ENCODE data around the gene OR7G1. TPM values are rescaled to one million over a fixed set of nuclear protein-coding genes. Genes with fewer than 3 reads are reported as not detected.

Gene OR7G1
- total and polyA plus RNA-seq, 2 donors (not counting 1 experiment from before 2014, with no cell fraction given) = not detected

DNA sequence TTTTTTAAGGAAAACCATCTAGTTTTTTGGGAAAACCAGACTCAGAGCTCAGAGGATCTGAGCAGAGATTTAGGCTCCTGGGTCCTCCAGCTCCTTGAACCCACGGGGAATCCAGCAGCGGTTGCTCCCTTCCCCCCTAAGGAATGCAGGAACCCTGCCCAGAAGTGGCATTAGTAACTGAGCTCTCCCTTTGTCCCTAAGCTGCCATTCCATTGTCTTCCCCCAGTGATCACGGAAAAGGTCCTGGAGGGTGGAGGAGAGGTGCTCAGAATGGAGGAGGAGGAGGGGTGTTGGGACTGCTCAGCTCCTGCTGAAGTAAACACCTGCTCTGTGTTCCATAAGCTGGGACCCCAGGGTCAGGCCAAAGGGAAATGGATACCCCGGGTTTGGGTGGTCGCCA, 45.5 kb downstream of the OR7G1 start:
- Histone ChIP-seq H3K4me3 (replicated peaks in 1 of 4; ENCODE audit: control extremely low read depth in 1 of 4, insufficient read depth in 1 of 4, low read depth in 3 of 4, low read length in 4 of 4) (no peak overlapping the region), H3K79me2 (ENCODE audit: control insufficient read depth, insufficient read depth, low read length) (no peaks in the 10 kb centered on the region), H4K20me1 (ENCODE audit: control insufficient read depth, extremely low read depth, insufficient read depth, low read length) (no peaks in the 10 kb centered on the region), H3K36me3 (ENCODE audit: control insufficient read depth, insufficient read depth, low read length) (no peaks in the 10 kb centered on the region), H3K27me3 (ENCODE audit: control insufficient read depth, insufficient read depth, low read length) (no peaks in the 10 kb centered on the region), H3K4me1 (ENCODE audit: control insufficient read depth, extremely low read depth, insufficient read depth, low read length) (no peaks in the 10 kb centered on the region), H3K4me2 (ENCODE audit: extremely low read depth, insufficient read depth, low read length) (no peak overlapping the region), H3K27ac (ENCODE audit: insufficient read depth, low read length) (no peak overlapping the region), H2AFZ (ENCODE audit: low read length) (no peak overlapping the region), H3K9me3 (ENCODE audit: control insufficient read depth, insufficient read depth, low read depth, low read length) (no peaks in the 10 kb centered on the region), H3K9ac (ENCODE audit: insufficient read depth, low read length) (no peak overlapping the region)
- TF ChIP-seq EZH2 (IDR thresholded peaks at IDR 0.05; ENCODE audit: low read length, missing control alignments) = no peak
- TF ChIP-seq, protein P1, sequence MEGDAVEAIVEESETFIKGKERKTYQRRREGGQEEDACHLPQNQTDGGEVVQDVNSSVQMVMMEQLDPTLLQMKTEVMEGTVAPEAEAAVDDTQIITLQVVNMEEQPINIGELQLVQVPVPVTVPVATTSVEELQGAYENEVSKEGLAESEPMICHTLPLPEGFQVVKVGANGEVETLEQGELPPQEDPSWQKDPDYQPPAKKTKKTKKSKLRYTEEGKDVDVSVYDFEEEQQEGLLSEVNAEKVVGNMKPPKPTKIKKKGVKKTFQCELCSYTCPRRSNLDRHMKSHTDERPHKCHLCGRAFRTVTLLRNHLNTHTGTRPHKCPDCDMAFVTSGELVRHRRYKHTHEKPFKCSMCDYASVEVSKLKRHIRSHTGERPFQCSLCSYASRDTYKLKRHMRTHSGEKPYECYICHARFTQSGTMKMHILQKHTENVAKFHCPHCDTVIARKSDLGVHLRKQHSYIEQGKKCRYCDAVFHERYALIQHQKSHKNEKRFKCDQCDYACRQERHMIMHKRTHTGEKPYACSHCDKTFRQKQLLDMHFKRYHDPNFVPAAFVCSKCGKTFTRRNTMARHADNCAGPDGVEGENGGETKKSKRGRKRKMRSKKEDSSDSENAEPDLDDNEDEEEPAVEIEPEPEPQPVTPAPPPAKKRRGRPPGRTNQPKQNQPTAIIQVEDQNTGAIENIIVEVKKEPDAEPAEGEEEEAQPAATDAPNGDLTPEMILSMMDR (conservative IDR thresholded peaks at IDR 0.05 in 1 of 2, IDR thresholded peaks at IDR 0.05 in 1 of 2; ENCODE audit: low read depth in 1 of 2, low read length in 2 of 2) = no peak
- DNase-seq (ENCODE audit: low read depth in 2 of 2) = peak in 1 of 2 donors; percentile 19

DNA sequence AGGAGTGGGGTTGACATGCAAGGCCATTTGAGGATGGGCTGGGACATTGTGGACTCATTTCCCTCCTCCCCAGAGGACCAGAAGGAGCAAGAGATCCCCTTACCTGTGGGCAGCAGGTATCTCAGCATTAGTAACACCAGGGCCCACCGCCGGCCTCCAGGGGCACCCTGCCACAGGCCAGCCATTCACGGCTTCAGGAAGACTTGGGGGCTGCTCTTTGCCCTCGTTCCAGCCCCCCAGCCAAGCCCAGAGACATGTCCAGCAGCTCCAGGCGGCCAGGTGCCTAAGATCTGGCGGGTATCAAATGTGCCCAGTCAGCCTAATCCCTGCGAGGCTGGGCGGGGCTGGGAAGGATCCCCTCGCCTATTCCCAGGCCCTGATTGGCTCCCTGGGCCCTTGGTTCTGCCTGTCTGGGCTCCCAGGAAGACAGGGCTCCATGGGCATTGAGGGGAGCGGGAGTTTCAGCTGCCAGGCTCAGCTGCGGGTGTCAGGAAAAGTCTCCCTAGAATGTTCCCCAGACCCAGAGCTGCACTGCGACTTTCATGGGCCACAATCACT, 50.0 kb downstream of the OR7G1 start:
- Histone ChIP-seq H3K9ac (ENCODE audit: insufficient read depth, low read length) (no peak overlapping the region), H4K20me1 (ENCODE audit: control insufficient read depth, extremely low read depth, insufficient read depth, low read length) (no peaks in the 10 kb centered on the region), H2AFZ (ENCODE audit: low read length) (no peak overlapping the region), H3K36me3 (ENCODE audit: control insufficient read depth, insufficient read depth, low read length) (no peaks in the 10 kb centered on the region), H3K27ac (ENCODE audit: insufficient read depth, low read length) (no peak overlapping the region), H3K4me1 (ENCODE audit: control insufficient read depth, extremely low read depth, insufficient read depth, low read length) (no peaks in the 10 kb centered on the region), H3K79me2 (ENCODE audit: control insufficient read depth, insufficient read depth, low read length) (no peaks in the 10 kb centered on the region), H3K9me3 (ENCODE audit: control insufficient read depth, insufficient read depth, low read depth, low read length) (no peaks in the 10 kb centered on the region), H3K4me2 (ENCODE audit: extremely low read depth, insufficient read depth, low read length) (no peak overlapping the region), H3K27me3 (ENCODE audit: control insufficient read depth, insufficient read depth, low read length) (no peaks in the 10 kb centered on the region), H3K4me3 (replicated peaks in 1 of 4; ENCODE audit: control extremely low read depth in 1 of 4, insufficient read depth in 1 of 4, low read depth in 3 of 4, low read length in 4 of 4) (no peak overlapping the region)
- no peak for TF ChIP-seq EZH2 (IDR thresholded peaks at IDR 0.05; ENCODE audit: low read length, missing control alignments)
- TF ChIP-seq, protein P1 (conservative IDR thresholded peaks at IDR 0.05 in 1 of 2, IDR thresholded peaks at IDR 0.05 in 1 of 2; ENCODE audit: low read depth in 1 of 2, low read length in 2 of 2) = no peak
- no peak for DNase-seq (ENCODE audit: low read depth in 2 of 2)

Other genes starting within 250 kb of the OR7G1 start
- gene MUC16, start 105.4 kb downstream of the OR7G1 start, total RNA-seq = not detected in 2 replicates
- gene MUC16, start 105.4 kb downstream of the OR7G1 start, polyA plus RNA-seq = not detected in 2 replicates
- gene OR1M1, start 28.7 kb downstream of the OR7G1 start, total RNA-seq = not detected in 2 replicates
- not detected in 2 replicates for gene OR1M1, start 28.7 kb downstream of the OR7G1 start, polyA plus RNA-seq
- not detected in 2 replicates for gene OR7G2, start 8.3 kb downstream of the OR7G1 start, total RNA-seq
- not detected in 2 replicates for gene OR7G2, start 8.3 kb downstream of the OR7G1 start, polyA plus RNA-seq
- not detected in 2 replicates for gene OR7G3, start 11.2 kb upstream of the OR7G1 start, total RNA-seq
- gene OR7G3, start 11.2 kb upstream of the OR7G1 start, polyA plus RNA-seq = not detected in 2 replicates
- 13.6 and 17.7 TPM in 2 replicates for gene ZNF317, start 24.6 kb upstream of the OR7G1 start, total RNA-seq
- 12.8 and 17.0 TPM in 2 replicates for gene ZNF317, start 24.6 kb upstream of the OR7G1 start, polyA plus RNA-seq
- gene OR7D2, start 63.2 kb upstream of the OR7G1 start, total RNA-seq = under 0.01 and 0.17 TPM in 2 replicates
- gene OR7D2, start 63.2 kb upstream of the OR7G1 start, polyA plus RNA-seq = 0.02 TPM in 1 of 2 replicates, not detected in the other
- not detected in 2 replicates for gene OR7D4, start 103.8 kb upstream of the OR7G1 start, total RNA-seq
- not detected in 2 replicates for gene OR7D4, start 103.8 kb upstream of the OR7G1 start, polyA plus RNA-seq
- not detected in 2 replicates for gene OR7E24, start 135.2 kb upstream of the OR7G1 start, total RNA-seq
- gene OR7E24, start 135.2 kb upstream of the OR7G1 start, polyA plus RNA-seq = not detected in 2 replicates
- gene ZNF699, start 194.1 kb upstream of the OR7G1 start, total RNA-seq = 12.3 and 20.5 TPM in 2 replicates
- 2.7 and 4.0 TPM in 2 replicates for gene ZNF699, start 194.1 kb upstream of the OR7G1 start, polyA plus RNA-seq
- 14.4 and 19.8 TPM in 2 replicates for gene ZNF559, start 208.4 kb upstream of the OR7G1 start, total RNA-seq
- gene ZNF559, start 208.4 kb upstream of the OR7G1 start, polyA plus RNA-seq = 10.2 and 15.6 TPM in 2 replicates
- gene ZNF177, start 247.2 kb upstream of the OR7G1 start, total RNA-seq = 2.1 and 3.3 TPM in 2 replicates
- 1.0 and 1.5 TPM in 2 replicates for gene ZNF177, start 247.2 kb upstream of the OR7G1 start, polyA plus RNA-seq

All from fibroblast of lung (primary cell).